Vagina (tissue), 2 donors: ENCODE measurements around the gene VPS41.

Experiments
- POLR2A ChIP-seq, 2 donors: fragments of 450-650 bp; IDR thresholded peaks; one replicate each; pipeline ENCODE4 v1.6.1; 2017; ENCODE audit warnings: antibody characterized with exemption in 2 of 2, mild to moderate bottlenecking in 2 of 2, moderate library complexity in 2 of 2
- TF ChIP-seq, protein P1 (sequence below), 3 experiments: fragments of 450-650 bp in 2 of 3; fragments of 200-600 bp in 1 of 3; sonication (generic) in 1 of 3; IDR thresholded peaks; one replicate each; pipeline ENCODE4 v1.5.1; 2017 to 2019; ENCODE audit warnings: antibody characterized with exemption in 3 of 3, mild to moderate bottlenecking in 2 of 3, moderate library complexity in 2 of 3

GRCh38 chr7:38846280-38846679 is 62.7 kb downstream of the VPS41 start:
- TF ChIP-seq, protein P1, sequence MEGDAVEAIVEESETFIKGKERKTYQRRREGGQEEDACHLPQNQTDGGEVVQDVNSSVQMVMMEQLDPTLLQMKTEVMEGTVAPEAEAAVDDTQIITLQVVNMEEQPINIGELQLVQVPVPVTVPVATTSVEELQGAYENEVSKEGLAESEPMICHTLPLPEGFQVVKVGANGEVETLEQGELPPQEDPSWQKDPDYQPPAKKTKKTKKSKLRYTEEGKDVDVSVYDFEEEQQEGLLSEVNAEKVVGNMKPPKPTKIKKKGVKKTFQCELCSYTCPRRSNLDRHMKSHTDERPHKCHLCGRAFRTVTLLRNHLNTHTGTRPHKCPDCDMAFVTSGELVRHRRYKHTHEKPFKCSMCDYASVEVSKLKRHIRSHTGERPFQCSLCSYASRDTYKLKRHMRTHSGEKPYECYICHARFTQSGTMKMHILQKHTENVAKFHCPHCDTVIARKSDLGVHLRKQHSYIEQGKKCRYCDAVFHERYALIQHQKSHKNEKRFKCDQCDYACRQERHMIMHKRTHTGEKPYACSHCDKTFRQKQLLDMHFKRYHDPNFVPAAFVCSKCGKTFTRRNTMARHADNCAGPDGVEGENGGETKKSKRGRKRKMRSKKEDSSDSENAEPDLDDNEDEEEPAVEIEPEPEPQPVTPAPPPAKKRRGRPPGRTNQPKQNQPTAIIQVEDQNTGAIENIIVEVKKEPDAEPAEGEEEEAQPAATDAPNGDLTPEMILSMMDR (IDR thresholded peaks at IDR 0.05) = no peak
- no peak for TF ChIP-seq POLR2A (IDR thresholded peaks at IDR 0.05)
